DOHH2 (cell line): ENCODE data around the gene SUSD1.

ENCODE experiments used
- H3F3A ChIP-seq: fragments of 200-600 bp; sonication (generic), shearing (Covaris generic); 2 replicates; pipeline ENCODE4 v1.6.0; 2016; ENCODE audit warnings: antibody characterized with exemption, mild to moderate bottlenecking; ENCODE audit not compliant: control insufficient read depth, insufficient read depth
- H3K27ac ChIP-seq: fragments of 200-600 bp; sonication (generic); 2 replicates; pipeline ENCODE4 v1.5.1; 2014; ENCODE audit warnings: low read depth, mild to moderate bottlenecking, low read length, moderate library complexity
- H3K27me3 ChIP-seq: fragments of 200-600 bp; sonication (generic); 2 replicates; pipeline ENCODE4 v1.6.1; 2014; ENCODE audit warnings: mild to moderate bottlenecking, low read length, mixed read lengths; ENCODE audit not compliant: control insufficient read depth
- H3K36me3 ChIP-seq: fragments of 200-600 bp; sonication (generic); 2 replicates; pipeline ENCODE4 v1.6.1; 2014; ENCODE audit warnings: mild to moderate bottlenecking, low read length, moderate library complexity, mixed read lengths; ENCODE audit not compliant: control insufficient read depth
- H3K4me1 ChIP-seq: fragments of 200-600 bp; sonication (generic); 2 replicates; pipeline ENCODE4 v1.6.1; 2014; ENCODE audit warnings: mild to moderate bottlenecking, low read length, mixed read lengths; ENCODE audit not compliant: control insufficient read depth
- H3K4me2 ChIP-seq: fragments of 200-600 bp; sonication (generic); 2 replicates; pipeline ENCODE4 v1.6.0; 2014; ENCODE audit warnings: mild to moderate bottlenecking, low read length, moderate library complexity
- H3K4me3 ChIP-seq: fragments of 200-600 bp; sonication (generic); 2 replicates; pipeline ENCODE4 v1.5.1; 2014; ENCODE audit warnings: mild to moderate bottlenecking, low read length, mixed read lengths
- H3K79me2 ChIP-seq: fragments of 200-600 bp; sonication (generic); 2 replicates; pipeline ENCODE4 v1.6.1; 2014; ENCODE audit warnings: mild to moderate bottlenecking, low read length, mixed read lengths; ENCODE audit not compliant: control insufficient read depth
- H3K9me2 ChIP-seq: fragments of 200-600 bp; sonication (generic); replicated peaks from 2 replicates; pipeline ENCODE4 v1.6.1; 2014; ENCODE audit warnings: mild to moderate bottlenecking, low read length, mixed read lengths; ENCODE audit not compliant: control insufficient read depth
- H3K9me3 ChIP-seq: fragments of 200-600 bp; sonication (generic); 2 replicates; pipeline ENCODE4 v1.6.1; 2014; ENCODE audit warnings: antibody characterized with exemption, low read length, mixed read lengths; ENCODE audit not compliant: control insufficient read depth, insufficient read depth
- H4K20me1 ChIP-seq: fragments of 200-600 bp; sonication (generic); 2 replicates; pipeline ENCODE4 v1.6.0; 2014; ENCODE audit warnings: low read depth, mild to moderate bottlenecking, antibody characterized with exemption, low read length, moderate library complexity; ENCODE audit not compliant: control insufficient read depth, insufficient read depth
- EZH2phosphoT487 ChIP-seq: fragments of 200-600 bp; sonication (generic); IDR thresholded peaks from 2 replicates; pipeline ENCODE4 v1.6.1; 2017; ENCODE audit warnings: borderline replicate concordance, mild to moderate bottlenecking, antibody characterized with exemption, low read length, moderate library complexity, mixed read lengths
- TF ChIP-seq, protein P1 (sequence below): fragments of 200-600 bp; sonication (generic); IDR thresholded peaks from one replicate; pipeline ENCODE4 v1.5.1; 2014; ENCODE audit warnings: antibody characterized with exemption, mild to moderate bottlenecking, low read depth, low read length; ENCODE audit not compliant: poor library complexity, severe bottlenecking

Gene SUSD1

DNA sequence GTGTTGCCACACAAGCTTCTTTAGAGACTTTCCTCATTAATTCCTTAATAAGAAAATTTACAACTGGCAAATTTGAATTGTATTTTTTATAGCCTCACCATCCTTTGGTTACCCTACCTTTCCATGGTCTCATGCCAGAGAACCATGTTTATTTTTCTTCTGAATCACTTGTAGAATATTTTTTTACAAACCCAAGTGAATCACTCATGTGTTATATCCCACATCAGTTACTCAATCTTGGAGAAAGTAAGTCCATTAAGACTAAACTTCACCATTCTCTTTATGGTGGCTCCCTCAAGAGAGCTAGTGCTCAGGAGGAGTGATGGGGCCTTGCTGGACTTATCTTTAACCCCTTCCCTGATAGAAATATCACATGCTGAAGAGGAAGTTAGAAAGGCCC, 128.9 kb downstream of the SUSD1 start:
- Histone ChIP-seq H3K36me3 (no peaks in the 10 kb centered on the region), H3K9me2 (no peaks in the 10 kb centered on the region), H3K79me2 (no peaks in the 10 kb centered on the region), H3K4me2 (no peak overlapping the region), H3K4me1 (peaks cover 10% of the 10 kb centered on the region), H4K20me1 (no peaks in the 10 kb centered on the region), H3K4me3 (no peak overlapping the region), H3K27me3 (no peaks in the 10 kb centered on the region), H3F3A (no peaks in the 10 kb centered on the region), H3K9me3 (peaks cover 8% of the 10 kb centered on the region; the same call in 1 of the 2 replicates), H3K27ac (no peak overlapping the region)
- no peak for TF ChIP-seq EZH2phosphoT487
- TF ChIP-seq, protein P1, sequence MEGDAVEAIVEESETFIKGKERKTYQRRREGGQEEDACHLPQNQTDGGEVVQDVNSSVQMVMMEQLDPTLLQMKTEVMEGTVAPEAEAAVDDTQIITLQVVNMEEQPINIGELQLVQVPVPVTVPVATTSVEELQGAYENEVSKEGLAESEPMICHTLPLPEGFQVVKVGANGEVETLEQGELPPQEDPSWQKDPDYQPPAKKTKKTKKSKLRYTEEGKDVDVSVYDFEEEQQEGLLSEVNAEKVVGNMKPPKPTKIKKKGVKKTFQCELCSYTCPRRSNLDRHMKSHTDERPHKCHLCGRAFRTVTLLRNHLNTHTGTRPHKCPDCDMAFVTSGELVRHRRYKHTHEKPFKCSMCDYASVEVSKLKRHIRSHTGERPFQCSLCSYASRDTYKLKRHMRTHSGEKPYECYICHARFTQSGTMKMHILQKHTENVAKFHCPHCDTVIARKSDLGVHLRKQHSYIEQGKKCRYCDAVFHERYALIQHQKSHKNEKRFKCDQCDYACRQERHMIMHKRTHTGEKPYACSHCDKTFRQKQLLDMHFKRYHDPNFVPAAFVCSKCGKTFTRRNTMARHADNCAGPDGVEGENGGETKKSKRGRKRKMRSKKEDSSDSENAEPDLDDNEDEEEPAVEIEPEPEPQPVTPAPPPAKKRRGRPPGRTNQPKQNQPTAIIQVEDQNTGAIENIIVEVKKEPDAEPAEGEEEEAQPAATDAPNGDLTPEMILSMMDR = no peak

GRCh38 chr9:112044881-112045280, 130.2 kb downstream of the SUSD1 start:
- TF ChIP-seq EZH2phosphoT487 = no peak
- TF ChIP-seq, protein P1 = no peak
- H3F3A ChIP-seq = no peaks in the 10 kb centered on the region
- no peaks in the 10 kb centered on the region for H3K36me3 ChIP-seq
- H3K4me2 ChIP-seq = no peak overlapping the region
- no peaks in the 10 kb centered on the region for H3K79me2 ChIP-seq
- no peaks in the 10 kb centered on the region for H4K20me1 ChIP-seq
- no peaks in the 10 kb centered on the region for H3K27me3 ChIP-seq
- no peak overlapping the region for H3K4me3 ChIP-seq
- H3K9me2 ChIP-seq = no peaks in the 10 kb centered on the region
- H3K4me1 ChIP-seq = peaks cover 10% of the 10 kb centered on the region
- no peak overlapping the region for H3K27ac ChIP-seq
- H3K9me3 ChIP-seq = peaks cover 8% of the 10 kb centered on the region; the same call in 1 of the 2 replicates

GRCh38 chr9:112044186-112044585, 130.9 kb downstream of the SUSD1 start:
- Histone ChIP-seq H3K27me3 (no peaks in the 10 kb centered on the region), H4K20me1 (no peaks in the 10 kb centered on the region), H3K4me1 (peaks cover 10% of the 10 kb centered on the region), H3K9me3 (peaks cover 8% of the 10 kb centered on the region; the same call in 1 of the 2 replicates), H3K4me2 (no peak overlapping the region), H3K79me2 (no peaks in the 10 kb centered on the region), H3K36me3 (no peaks in the 10 kb centered on the region), H3K27ac (no peak overlapping the region), H3K4me3 (no peak overlapping the region), H3K9me2 (no peaks in the 10 kb centered on the region), H3F3A (no peaks in the 10 kb centered on the region)
- TF ChIP-seq EZH2phosphoT487 = no peak
- TF ChIP-seq, protein P1 = no peak
